HG03066 (cell line): ENCODE measurements around the gene UBE2E2.

Experiments
- ATAC-seq: cut with Tn5 transposase; IDR thresholded peaks from one replicate; pipeline ENCODE4 v1.9.1; 2021; ENCODE audit warnings: low read depth; ENCODE audit not compliant: unreplicated experiment

UBE2E2 gene

DNA sequence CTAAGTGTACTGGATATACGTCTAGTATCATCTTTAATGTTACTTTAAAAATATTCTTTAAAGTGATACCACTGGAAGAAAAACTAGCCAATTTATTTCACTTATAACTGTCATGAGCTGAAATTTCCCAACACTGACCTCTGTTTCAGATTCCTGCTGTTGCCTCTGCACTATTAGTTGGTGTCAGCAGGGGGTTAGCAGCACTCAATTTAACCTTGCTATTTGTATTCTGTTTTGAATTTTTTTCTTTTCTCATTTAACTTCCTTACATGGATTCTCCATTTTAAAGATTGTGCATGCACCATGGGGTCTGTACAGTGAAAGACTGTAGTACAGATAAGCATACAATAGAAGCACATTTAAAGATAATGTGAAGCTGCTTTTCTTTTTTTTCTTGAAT is 169.2 kb downstream of the UBE2E2 start:
- ATAC-seq = no peak

GRCh38 chr3:23376516-23377248 is 173.6 kb downstream of the UBE2E2 start:
- no peak for ATAC-seq

GRCh38 chr3:23377928-23378672 is 175.0 kb downstream of the UBE2E2 start:
- ATAC-seq = no peak

DNA sequence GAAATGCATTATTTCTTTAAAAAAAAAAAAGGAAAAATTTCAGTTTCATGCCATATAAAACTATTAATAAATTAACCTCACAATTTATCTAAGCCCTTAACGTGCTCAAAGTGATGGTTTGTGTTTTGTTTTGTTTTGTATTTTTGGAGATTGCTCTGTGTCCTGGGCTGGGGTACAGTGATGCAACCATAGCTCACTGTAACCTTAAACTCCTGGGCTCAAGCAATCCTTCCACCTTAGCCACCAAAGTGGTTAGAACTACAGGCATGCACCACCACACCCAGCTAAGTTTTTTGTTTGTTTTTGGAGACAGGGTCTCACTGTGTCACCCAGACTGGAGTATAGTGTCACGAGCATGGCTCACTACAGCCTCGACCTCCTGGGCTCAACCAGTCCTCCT is 180.7 kb downstream of the UBE2E2 start:
- ATAC-seq = no peak

- ATAC-seq = no peak
Measured at GRCh38 chr3:23385327-23385726, 182.2 kb downstream of the UBE2E2 start.

GRCh38 chr3:23387286-23387918 is 184.3 kb downstream of the UBE2E2 start:
- no peak for ATAC-seq

GRCh38 chr3:23389089-23389488 is 186.0 kb downstream of the UBE2E2 start:
- ATAC-seq = no peak

- peak; percentile 56 for ATAC-seq
Measured at GRCh38 chr3:23389686-23390085, 186.6 kb downstream of the UBE2E2 start.

- ATAC-seq = no peak
Measured at GRCh38 chr3:23390446-23390845, 187.3 kb downstream of the UBE2E2 start.

GRCh38 chr3:23390989-23391553 is 187.9 kb downstream of the UBE2E2 start:
- no peak for ATAC-seq

DNA sequence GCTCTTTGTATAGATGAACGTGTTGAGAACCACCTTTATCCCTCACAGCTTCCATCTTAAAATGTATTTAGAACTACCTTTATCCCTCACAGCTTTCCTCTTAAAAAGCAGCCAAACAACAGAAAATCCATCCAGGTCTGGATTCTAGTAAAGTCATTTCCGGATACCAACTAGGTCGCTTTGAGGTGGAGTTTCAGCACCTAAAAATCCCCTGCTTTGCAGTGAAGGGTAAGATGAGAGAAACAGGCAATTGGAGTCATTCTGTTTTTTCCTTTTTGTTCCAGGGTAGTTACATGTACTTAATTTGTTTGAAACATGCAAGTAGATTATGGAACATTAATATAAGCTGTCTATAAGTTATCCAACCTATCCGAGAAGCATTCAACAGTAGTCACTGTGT is 192.0 kb downstream of the UBE2E2 start:
- no peak for ATAC-seq

DNA sequence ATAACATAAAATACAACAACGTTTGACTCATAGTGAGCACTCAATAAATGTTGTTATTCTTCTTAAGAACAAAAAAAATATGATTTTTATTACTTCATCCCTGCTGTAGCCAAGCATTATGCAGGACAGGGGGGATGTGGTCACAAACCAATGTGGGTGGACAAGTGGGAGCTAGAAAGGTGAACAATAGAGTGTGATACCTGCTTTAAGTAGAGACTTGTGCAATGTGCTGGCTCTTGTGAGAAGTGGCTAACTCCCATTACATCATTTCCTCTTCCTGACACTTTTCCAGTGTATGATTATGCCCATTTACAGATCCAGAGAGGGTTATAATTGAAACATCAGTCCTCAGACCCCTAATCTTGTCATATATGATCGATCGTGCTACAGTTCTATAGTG is 193.6 kb downstream of the UBE2E2 start:
- ATAC-seq = no peak

DNA sequence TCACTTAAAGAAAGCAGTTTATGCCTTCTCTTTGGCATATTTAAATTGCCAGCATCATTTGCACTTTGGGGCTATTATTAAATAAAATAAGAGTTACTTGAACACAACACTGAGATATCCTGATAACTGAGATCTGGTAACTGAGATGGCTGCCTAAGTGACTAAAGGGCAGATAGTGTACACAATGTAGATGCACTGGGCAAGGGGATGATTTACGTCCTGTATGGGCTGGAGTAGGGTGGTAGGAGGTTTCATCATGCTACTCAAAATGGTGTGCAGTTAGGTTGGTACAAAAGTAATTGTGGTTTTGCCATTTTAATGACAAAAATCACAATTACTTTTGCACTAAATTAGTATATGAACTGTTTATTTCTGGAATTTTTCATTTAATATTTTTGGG is 196.1 kb downstream of the UBE2E2 start:
- no peak for ATAC-seq

GRCh38 chr3:23402728-23403492 is 199.8 kb downstream of the UBE2E2 start:
- no peak for ATAC-seq

GRCh38 chr3:23404246-23404645 is 201.1 kb downstream of the UBE2E2 start:
- no peak for ATAC-seq

DNA sequence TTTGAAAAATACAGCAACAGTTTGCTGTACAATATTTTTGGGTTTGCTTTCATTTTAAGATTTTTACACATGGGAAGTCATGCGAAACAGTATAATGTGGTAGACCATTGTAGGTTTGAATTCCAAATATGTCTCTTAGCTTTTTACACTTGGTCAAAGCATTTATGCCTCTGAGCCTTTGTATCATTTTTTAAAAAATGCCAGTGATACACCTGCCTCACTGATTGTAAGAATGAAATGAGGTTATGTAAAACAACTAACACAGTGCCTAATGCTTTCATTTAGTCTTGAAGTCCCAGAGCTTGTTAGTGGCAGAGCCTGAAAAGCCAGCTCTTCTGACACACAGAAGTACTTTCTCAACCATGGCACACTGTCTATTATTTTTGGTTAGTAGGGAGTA is 202.0 kb downstream of the UBE2E2 start:
- peak; percentile 61 for ATAC-seq

DNA sequence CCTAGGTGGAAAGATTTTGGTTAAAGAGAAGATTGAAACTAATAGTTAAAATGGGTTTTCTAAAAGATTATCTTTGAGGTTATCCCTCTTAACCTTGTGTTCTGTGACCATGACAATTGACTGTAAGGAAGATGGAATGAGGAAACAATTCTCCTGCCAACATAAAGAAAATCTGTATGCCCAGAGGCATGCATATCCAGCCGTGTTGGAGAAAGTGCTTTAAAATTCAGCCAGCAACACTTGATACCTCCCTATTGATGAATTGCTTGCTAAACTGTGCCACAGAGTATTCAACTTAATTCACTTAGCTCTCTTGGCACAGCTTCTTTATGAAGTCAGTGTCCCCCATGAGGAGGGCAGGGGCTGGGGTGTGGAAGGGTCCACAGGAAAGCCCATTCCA is 203.5 kb downstream of the UBE2E2 start:
- no peak for ATAC-seq

DNA sequence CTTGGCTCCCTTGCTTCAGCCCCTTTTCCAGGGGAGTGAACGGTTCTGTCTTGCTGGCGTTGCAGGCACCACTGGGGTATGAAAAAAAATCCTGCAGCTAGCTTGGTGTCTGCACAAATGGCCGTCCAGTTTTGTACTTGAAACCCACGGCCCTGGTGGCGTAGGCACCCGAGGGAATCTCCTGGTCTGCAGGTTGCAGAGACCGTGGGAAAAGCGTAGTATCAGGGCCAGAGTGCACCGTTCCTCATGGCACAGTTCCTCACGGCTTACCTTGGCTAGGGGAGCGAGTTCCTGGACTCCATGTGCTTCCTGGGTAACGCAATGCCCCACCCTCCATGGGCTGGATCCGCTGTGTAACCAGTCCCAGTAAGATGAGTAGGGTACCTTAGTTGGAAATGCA is 214.9 kb downstream of the UBE2E2 start:
- ATAC-seq = no peak

- peak; percentile 43 for ATAC-seq
Measured at GRCh38 chr3:23421811-23422516, 218.8 kb downstream of the UBE2E2 start.

GRCh38 chr3:23422517-23422851 is 219.4 kb downstream of the UBE2E2 start:
- ATAC-seq = peak; percentile 81
